HG02870 (cell line): ENCODE data around the gene CHMP2B.

Experiments used
- ATAC-seq: cut with Tn5 transposase; IDR thresholded peaks from one replicate; pipeline ENCODE4 v1.9.1; 2021; ENCODE audit warnings: mild to moderate bottlenecking, moderate library complexity; ENCODE audit not compliant: unreplicated experiment

CHMP2B gene, protein sequence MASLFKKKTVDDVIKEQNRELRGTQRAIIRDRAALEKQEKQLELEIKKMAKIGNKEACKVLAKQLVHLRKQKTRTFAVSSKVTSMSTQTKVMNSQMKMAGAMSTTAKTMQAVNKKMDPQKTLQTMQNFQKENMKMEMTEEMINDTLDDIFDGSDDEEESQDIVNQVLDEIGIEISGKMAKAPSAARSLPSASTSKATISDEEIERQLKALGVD

DNA sequence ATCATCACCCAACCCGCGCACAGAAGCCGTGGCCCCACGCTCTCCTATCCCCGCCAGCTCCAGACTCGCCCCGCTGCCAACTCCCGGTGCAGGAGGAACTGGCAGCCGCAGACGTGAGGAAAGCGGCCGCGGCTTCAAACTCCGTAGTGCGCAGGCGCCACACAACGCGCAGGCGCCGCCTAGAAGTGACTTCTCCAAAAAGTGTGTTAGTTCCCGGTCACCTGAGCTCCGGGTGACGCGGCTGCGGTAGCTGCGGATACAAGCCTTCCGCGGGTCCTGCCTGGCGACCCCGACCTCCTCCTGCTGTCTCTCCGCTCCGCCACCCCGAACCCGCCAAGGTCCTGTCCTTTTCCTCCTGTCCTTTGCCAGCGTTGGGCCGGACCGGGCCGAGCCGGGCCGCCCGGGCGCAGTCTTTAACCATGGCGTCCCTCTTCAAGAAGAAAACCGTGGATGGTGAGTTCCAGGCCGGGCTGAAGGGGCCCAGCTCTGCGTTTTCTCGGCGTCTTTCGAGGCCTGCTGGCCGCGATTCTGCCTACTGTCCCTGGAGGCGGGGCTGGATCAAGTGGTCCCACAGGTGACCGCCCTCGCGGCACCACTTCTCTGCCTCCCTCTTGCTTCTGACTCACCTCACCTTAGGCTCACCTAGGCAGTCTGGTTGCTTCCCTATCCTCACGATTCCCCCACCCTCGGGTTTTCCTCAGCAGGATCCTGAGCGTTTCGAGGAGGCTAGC lies at the start of gene CHMP2B:
Gene CHMP2B (plus strand): TSS at position 206 of the 731 bp plus-strand sequence. CDS start 214 bp downstream, at position 420.
- peak; percentile 94 for ATAC-seq

DNA sequence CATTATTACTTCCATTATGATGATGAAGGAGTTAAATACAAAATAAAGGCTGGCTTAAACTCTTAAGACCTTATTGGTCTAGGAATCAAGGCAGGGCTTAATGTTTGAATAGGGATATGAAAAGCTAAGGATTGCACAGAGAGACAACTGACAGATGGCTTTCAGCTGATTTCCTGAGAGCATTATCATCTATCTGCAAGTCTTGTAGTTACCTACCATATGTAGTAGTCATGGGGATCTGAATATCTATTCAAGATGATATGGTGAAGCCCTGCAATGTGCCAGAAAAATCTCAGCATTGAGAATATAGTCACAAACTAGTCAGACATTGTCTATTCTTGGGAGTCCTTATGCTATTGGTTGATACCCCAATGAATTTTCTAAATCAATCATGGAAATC lies 47.5 kb upstream of the CHMP2B start:
- no peak for ATAC-seq

DNA sequence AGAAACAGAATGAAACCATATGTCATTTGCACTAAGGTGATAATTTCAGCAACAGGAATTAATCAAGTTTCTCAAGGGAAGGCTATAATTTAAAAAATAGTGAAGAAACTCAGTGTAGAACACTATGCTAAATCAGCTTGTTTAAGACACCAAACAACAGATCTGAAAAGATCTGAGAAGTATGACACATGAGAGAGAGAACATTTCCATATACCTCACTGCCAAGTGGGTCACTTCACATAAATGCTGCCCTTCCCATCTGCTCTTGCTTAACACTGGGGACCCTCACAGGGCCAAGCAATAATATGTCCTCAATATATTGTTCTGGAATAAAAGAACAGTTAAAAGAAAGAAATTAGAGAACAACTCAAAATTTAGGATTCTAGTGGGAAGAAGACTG lies 45.6 kb upstream of the CHMP2B start:
- no peak for ATAC-seq

DNA sequence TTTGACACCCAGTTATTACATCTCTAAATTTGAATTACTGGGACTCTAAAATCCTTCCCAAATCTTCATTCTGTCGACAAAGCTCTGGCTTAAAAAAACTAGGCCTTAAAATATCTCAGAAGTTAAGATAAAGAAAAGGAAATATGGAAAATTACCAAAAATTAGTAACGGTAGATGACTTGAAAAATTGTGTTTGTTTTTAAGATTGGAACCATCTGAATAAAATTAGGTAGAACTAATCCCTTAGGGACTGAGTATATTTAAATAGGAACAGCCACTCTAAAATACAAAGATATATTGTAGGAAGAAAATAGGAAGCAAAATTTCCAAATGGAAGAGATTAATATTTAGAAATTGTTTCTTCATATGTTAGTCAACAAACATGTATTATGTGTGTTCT lies 45.1 kb upstream of the CHMP2B start:
- no peak for ATAC-seq

DNA sequence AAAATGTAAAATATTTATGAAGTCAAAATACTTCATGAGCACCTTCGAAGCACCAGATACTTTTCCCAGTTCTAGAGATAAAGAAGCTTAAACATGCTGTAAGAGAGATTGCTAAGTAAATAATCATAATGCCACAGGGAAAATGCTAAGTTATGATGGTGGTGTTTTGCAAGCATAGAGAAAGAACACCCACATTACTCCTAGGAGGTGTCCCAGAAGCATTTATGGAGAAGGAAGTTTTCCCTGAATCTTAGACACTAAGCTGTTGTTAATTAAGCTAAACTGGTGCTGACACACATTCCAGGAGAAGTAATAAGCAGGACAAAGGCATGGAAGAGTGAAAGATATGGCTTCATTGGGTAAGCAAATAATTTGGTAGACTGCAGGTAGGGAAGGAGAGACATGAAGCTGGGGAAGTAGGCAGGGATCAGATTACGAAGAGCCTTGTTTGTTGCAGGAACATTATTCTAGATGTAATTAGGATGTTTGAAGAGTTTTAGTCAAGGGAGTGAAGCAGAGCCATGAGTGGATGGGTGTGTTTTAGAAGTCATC lies 40.4 kb upstream of the CHMP2B start:
- no peak for ATAC-seq

DNA sequence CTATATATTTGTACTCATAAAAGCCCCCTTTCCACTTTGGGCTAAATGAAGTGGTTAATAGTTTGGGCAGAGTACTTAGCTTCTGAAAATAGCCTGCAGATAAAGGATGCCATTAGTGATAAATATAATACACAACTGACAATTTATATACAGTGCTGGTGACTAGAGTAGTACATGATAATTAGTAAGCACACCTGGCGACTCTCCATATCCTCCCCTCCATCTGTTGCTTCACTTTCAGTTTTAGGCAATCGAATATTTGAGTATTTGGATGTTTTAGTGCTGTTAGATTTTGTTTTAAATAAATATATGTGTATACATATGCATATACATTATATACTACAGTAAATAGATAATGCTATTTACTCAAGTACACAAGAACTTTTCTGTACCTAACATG lies 35.9 kb upstream of the CHMP2B start:
- ATAC-seq: no peak

DNA sequence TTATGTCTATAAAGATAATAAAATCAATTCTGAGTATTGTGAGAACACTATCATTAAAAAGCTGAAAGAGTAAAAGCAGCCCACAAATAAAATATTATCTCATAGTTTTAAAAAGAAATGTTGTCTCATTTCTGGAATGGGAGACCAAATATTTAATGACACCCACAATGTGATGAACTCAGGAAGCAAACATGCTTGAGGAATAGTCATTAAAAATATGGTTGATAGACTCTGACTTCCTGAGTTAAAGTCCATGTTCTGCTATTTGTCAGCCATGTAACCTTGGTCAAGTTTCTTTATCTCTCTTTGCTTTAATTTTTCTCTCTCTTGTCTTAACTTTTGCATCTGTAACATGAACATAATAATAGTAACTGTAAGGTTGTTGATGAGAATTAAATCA lies 35.5 kb upstream of the CHMP2B start:
- ATAC-seq: no peak

DNA sequence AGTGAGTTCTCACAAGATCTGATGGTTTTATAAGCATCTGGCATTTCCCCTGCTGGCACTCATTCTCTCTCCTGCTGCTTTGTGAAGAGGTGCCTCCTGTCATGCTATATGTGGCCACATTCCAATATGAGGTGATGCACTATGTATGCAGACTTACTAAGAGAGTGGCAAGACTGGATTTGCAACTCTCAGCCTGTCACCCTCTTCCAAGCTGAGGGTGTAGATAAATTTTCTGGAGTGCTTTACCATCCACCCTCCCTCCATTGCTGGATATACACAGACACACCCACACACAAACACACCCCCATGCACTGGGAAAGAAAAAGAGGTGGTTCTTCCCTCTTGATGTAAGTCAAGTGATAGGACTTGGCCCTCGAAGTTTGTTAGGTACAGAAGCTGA lies 30.2 kb upstream of the CHMP2B start:
- ATAC-seq: no peak

DNA sequence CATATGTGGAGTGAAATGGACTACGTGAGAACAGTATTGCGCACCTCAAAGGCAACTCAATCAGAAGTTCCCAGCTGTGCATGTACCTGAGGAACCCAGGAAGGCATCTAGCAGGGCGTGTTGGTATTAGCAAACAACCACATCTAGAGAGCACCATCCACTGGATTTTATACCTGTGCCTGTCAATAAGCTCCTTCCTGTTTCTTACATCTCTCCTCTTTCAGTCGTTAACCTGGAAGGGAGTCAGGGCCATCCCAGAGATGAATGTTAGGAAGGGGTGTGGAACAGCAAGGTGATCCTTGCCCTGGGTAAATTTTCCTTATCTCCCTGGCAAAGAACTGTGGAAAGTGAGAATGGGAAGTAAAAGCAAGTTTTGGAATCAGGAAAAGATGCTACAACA lies 29.6 kb upstream of the CHMP2B start:
- ATAC-seq: no peak

DNA sequence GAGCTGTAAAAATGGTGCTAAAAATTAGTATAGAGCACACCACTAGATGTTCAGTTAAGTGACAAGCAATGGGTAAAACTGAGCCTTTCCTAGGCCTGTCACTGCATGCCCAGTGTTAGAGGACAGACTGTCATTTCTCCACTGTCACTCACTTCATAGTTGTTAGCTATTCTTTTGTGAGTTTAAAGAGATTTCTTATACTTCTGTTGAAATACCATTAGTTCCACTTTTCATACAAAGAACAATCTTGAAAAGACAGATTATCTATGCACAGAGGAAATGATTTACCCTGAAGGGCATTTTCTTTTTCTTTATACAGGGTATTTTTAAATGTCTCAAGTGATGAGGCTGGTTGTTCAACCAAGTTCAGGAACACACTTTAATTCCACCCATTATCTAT lies 28.3 kb upstream of the CHMP2B start:
- ATAC-seq: no peak

DNA sequence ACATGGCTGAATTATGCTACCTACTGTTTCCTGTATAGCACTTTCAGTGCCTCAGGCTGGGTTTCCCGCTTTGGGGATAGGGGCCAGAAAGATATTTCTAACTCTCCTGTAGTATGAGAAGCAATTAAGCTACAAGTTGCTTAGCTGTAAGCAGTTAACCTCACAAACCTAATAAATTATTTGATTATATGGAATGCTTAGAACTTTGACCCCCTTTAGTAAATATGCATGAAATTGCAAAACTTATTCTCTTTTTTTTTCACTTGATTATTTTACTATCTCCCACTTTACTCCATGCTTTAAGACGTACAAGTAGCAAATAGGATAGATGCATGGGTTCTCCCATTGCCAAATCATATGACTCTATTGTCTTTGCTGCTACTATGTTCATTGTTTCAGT lies 27.5 kb upstream of the CHMP2B start:
- ATAC-seq: no peak

DNA sequence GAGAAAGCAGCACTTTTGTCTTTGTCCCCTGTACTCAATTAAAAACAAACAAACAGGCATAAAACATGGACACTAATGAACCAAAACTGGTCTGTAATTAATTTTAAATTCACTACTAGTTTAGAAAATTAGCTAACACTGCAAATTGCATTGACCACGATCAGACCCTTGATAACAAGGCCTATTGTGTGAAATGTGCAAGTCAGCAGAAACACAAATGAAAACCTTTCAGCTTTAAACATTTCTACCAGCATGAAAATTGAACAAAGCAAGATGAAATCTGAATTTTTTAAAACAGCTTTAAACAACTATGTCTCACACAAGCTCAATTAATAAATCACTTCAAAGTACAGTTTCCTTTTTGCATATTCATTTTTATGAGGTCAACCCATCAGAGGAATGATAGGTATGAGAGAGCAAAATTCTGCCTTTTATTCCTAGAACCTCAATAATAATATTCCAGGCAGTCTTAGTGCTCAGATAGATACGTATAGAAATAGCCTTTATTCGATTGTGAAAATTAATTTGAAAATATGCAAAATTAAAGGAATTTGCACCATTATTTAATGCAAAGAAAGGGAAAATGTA lies 27.0 kb upstream of the CHMP2B start:
- no peak for ATAC-seq

DNA sequence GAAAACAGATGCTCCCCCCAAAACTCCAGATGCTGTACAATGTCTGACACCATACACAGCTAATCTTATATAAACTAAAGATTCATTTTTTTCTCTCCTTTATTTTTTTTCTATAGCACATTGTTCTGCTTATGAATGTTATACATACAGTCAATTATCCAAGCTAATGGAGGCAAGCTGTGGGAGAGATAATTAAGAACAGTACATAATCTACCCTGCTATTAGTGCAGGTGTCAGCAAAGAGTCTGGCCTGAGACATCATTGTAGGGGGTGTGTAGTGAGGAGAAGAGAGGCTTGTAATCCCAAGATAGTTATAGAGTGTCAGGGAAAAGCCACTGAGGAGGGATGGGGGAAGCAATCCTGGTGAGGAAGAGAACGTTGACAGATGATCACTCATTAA lies 25.4 kb upstream of the CHMP2B start:
- no peak for ATAC-seq

DNA sequence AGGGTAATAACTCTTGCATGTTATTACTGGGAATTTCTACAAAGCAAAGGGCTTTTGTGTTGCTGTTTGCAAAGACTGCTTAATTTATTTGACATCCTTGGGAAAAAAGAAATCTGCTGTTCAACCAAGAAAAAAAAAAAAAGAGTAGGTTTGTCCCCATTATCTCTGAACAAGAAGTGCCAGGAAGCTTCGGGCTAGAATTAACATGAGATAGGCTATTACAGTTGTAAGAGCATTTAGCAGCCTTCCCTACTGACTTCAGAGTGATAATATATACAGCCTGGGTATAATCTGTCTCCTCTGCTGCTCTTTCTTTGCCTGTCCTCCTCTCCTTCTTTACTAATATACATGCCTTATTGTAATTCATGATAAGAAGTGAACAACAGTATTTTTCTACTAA lies 23.3 kb upstream of the CHMP2B start:
- no peak for ATAC-seq

DNA sequence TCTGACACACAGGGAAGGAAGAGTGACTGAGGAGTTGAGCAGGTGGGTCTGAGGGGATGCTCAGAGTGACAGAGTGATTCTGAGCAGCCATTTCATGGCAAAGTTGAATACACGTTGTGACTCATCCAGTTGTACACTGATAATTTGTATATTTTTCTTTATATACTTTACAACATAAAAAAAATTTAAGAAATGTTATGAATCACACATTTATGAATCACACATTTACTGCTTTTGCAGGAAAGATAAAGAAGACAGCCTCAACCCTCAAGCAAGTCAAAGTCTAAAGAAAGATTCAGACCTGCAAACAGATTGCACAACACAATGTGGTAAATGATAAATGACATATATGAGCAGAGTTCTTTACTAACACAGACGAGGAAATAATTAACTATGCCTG lies 21.0 kb upstream of the CHMP2B start:
- no peak for ATAC-seq

DNA sequence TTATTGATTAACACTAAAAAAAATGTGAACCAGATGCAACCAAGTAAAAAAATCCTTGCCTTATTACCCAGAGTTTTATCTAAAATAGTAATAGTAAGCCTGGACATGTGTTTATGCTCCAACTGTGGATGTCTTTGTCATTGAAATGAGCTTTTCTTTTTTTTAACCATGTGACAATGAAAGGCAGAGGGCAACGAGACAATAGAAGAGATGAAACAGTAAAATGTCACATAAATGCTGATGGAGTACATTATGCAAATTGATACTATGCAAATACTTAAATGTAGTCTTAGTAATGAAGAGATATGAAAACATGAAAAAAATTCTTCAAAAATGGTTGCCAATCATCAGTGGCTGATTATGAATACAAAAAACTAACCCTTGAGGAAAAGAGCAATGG lies 20.5 kb upstream of the CHMP2B start:
- no peak for ATAC-seq

DNA sequence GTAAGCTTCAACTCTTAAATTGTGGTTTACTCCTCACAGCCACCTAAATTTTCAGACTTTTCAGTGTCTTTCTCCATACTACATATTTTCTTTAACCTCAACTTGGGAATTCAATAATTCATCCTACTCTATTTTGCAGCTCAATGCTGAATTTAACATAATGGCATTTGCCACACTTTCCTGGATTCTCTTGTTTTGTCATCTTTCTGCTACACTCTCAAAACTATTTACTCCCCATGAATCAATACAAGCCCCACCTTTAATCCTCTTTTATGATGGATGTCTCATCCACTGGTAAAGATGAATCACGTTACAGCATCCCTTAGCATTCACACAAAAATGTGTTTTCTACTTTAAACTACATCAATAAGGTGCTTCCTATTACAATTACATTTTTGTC lies 19.6 kb upstream of the CHMP2B start:
- no peak for ATAC-seq

DNA sequence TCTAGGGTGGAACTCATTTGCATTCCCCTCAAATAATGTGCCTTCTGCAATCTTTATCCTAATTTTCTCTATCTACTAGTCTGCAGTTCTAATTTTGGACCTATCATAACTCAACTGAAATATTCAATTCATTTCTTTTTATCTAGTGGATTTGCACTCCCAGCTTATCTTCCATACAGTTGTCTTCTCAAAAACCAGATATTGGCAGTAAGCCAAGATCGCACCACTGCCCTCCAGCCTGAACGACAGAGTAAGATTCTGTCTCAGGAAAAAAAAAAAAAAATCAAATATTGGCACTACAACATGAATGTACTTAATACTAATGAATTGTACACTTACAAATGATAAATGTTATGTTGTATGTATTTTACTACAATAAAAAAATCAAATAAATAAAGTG lies 18.0 kb upstream of the CHMP2B start:
- no peak for ATAC-seq

DNA sequence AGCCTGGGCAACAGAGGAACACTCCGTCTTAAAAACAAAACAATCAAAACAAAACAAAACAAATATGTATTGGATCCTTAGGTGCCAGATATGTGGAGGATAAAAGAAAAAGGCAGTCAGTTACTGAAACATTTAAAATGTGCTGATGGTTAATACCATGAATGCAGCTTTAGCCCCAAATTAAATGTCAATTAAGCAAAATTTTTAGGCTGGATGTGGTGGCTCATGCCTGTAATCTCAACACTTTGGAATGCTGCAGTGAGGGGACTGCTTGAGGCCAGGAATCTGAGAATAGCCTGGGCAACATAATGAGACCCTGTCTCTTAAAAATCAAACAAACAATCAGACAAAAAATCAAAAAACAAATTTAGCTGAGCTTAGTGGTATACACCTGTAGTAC lies 8.5 kb upstream of the CHMP2B start:
- no peak for ATAC-seq

DNA sequence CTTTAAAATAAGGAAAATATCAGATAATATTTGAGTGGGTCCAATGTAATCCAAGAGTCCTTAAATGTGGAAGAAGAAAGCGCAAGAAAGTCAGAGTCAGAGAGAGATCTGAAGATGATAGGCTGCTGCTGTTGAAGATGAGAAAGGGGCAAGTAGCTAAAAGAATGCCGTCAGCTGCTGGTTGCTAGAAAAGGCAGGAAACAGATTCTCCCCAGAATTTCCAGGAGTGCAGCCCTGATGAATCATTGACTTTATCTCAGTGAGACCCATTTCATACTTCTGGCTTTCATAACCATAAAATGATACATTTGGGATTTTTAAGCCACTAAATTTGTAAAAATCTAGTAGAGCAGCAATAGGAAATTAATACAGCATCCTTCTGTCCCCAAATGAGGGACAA lies 7.5 kb upstream of the CHMP2B start:
- ATAC-seq: no peak

DNA sequence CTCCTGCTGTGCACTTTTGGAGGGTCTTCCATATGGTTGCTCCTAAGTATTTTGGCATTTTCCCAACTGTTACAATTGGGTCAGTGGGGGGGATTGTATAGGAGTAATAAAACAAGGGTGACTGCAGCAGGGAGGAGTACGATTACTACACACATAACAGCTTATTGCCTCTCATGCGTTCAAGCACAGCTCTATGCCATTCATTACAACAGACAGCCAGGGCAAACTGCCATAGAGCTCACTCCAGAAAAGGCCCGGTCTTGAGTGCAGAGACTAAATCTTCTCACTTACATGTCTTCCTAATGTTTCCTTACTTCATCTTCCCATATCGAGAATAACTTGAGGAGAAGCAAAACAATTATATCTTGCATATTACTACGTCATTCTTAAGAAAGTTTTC lies 1.4 kb upstream of the CHMP2B start:
- ATAC-seq: no peak

DNA sequence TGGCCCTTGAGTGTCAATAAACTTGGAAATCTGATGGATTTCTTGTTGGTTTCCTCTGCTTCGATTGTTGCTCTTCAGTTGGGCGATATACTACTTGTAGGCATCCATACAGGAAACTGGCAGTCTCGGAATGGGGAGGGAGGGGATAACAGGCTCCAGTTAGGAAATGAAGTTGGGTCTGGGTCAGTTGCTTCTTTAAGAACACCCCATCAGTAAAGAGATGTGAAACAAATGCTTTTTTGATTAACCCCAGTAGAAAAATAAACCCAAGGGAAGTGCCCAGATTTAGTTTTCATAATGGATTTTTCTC lies 681 bp downstream of the CHMP2B start:
- peak; percentile 3 for ATAC-seq
